HG03103 (cell line): ENCODE data around the gene PRKG1.

Experiments used
- ATAC-seq: cut with Tn5 transposase; IDR thresholded peaks from one replicate; pipeline ENCODE4 v1.9.1; 2021; ENCODE audit warnings: low read depth; ENCODE audit not compliant: unreplicated experiment

PRKG1 gene

GRCh38 chr10:51886438-51887068, 812.3 kb downstream of the PRKG1 start:
- ATAC-seq, result no peak

- no peak for ATAC-seq
Observed at GRCh38 chr10:51888263-51888662, 814.0 kb downstream of the PRKG1 start.

GRCh38 chr10:51892313-51892712, 818.0 kb downstream of the PRKG1 start:
- no peak for ATAC-seq

- peak; percentile 93 for ATAC-seq
Observed at GRCh38 chr10:51892965-51893658, 818.8 kb downstream of the PRKG1 start.

GRCh38 chr10:51894771-51895578, 820.7 kb downstream of the PRKG1 start:
- ATAC-seq, result no peak

GRCh38 chr10:51896849-51897248, 822.6 kb downstream of the PRKG1 start:
- ATAC-seq, result no peak

- no peak for ATAC-seq
Observed at GRCh38 chr10:51897560-51897959, 823.3 kb downstream of the PRKG1 start.

DNA sequence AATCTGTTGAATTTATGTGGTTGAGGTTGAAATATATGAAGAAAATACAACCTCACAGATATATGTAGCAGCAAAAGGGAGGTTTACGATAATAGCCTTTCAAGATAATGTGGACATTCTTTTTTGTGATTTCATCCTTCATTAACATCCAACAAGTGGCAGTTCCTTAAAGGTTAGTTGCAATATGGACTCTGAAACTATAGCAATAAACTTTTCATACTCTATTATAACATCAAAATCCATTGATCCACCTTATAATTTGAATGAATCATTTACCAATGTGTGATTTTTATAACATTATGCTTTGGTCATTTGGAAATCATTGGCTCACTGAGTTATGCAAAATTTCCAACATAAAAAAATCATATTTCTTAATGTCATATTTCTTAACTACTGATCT, 825.9 kb downstream of the PRKG1 start:
- ATAC-seq, result no peak

DNA sequence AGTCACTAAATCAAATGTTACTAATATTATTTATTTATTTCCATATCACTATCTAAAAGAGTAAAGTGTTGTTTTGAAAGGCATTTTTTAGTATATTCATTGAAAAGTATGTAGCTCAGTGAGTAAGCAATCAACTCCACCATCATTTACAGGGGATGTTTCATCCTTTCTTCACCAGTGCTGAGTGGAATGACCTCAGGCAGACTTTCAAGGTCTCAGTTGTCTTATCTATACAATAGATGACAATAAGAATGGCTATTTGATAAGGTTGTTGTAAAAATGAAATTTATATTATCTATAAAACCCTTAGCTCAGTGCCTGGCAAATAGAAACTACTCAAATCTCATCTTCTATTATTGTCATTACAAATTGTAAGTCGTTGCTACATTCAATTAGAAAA, 829.4 kb downstream of the PRKG1 start:
- ATAC-seq, result no peak

GRCh38 chr10:51905032-51905431, 830.7 kb downstream of the PRKG1 start:
- ATAC-seq, result no peak

GRCh38 chr10:51907361-51907760, 833.1 kb downstream of the PRKG1 start:
- ATAC-seq, result no peak

- no peak for ATAC-seq
Observed at GRCh38 chr10:51910189-51910588, 835.9 kb downstream of the PRKG1 start.

DNA sequence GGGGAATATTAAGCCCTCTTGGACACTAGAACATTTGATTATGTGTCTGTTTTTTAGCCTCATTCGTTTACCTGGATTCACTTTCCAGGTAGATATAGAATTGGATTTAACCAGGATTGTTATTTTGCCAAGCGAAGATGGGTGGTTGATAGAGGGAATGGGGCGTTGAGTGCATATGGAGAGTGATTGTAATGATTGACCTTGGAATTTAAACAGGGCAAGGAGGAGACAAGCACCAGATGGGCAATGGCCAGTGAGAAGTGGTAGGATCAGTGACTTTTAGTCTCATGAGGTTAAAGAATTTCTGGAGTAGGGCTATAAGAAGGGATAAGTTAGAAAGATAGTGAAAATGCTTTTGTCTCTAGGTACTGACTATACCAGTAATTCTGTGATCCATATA, 836.3 kb downstream of the PRKG1 start:
- no peak for ATAC-seq

DNA sequence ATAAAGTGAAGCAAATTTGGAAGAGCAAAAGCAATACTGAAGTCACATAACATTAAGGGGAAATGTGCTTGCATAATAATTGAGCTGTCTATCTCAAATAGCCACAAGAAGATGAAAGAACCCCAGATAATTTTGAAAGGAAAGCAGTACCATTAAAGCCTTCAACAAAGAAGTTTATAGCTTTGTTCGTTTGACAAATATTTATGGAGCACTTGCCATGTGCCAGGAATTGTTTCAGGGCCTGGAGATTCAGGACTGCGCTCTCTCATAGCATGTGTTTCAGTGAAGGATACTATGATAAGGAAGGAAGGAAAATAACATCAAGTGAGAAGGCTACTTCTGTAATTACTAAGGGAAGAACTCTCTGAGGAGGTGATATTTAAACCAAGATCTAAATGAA, 837.4 kb downstream of the PRKG1 start:
- ATAC-seq, result no peak

DNA sequence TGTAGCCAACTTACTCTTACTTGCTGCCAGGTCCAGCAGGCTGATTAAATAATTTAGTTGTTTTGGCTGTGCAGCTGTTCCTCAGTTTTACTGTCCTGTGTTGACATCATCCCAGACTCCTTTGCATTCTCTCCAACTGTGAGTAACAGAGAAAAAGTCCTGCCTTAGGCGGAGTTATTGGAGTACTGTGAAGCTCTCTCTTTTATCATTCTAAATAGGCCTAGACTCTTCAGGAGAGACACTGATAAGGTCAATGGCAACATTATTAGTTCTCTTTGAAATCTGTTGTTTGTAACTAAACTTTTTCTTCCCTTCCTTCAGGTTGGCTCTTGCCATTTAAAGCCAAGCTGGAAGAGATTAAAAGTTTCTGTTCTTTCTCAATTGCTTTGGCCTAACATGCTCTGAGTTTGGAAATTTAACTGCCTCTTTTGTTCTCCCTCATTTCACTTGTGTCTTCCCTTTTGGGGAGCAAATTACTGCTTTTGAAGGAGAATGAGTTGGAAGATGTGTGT, 840.8 kb downstream of the PRKG1 start:
- ATAC-seq, result no peak

DNA sequence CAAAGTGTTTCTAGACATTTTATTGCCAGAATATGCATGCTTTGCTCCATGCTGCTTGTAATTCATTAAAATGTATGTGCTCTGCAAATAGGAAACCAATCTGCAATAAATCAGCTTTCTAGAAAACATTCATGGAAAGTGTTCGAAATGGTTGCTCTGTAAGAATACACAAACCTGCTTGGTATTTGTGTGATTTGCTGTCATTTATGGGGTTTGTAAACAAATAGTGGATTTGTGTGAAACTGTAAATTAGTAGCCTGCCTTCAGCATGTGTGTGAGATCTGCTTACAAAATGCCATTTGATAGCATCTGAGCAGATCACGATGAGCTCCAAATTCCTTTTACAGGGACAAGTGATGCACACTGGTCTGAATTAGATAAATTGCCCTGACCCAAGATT, 844.2 kb downstream of the PRKG1 start:
- ATAC-seq, result no peak

- peak; percentile 44 for ATAC-seq
Observed at GRCh38 chr10:51918884-51919325, 844.6 kb downstream of the PRKG1 start.

DNA sequence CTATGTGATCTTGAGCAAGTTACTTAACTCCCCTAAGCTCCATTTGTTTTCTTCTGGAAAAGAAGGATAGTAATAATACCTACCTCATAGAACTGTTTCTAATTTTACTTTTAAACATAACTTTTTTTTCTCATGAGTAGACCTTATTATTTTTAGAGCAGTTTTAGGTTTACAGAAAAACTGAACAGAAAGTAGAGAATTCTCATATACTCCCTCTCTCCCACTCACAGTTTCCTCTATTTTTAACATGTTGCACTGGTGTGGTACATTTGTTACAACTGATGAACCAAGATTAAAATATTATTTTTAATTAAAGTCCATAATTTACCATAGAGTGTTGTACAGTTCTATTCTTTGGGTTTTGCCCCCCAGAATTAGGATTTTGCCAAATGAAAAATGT, 846.4 kb downstream of the PRKG1 start:
- peak; percentile 40 for ATAC-seq

GRCh38 chr10:51924359-51924758, 850.1 kb downstream of the PRKG1 start:
- no peak for ATAC-seq

DNA sequence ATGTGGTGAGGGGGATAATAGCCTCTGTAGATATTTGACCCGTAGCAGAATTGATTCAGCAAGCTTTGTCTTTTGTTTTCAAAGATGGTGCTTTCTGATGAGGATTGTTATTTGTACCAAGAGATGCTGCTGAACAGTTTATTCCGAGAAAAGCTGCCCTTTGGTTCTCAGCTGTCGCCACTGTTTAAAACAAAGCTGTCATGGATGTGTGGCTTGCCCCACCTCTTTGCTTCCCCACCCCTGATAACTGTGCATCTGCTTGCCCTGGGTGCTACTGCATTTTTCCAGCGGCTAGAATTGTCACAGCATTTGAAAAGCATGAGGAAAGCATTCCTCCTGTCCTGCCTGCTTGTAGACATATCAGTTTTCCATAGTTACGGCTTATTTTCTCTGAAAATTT, 852.0 kb downstream of the PRKG1 start:
- no peak for ATAC-seq

DNA sequence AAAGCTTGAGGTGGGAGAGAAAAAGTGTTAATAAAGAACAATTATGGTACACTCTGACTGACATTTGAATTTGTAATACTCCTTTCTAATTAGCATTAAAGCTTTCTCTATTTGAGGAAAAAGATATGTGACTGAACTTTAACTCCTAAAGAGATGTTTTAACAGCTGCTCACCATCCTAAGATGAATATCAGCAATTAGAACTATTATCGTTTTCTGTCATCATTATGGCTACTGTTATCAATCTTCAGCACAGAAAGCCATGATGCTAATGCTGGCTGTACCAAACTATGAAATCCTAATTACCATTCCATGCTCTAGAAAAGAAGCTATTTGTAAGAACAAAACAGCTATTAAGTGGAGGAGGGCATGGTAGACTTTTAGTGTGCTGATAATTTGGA, 853.9 kb downstream of the PRKG1 start:
- no peak for ATAC-seq
